Psoas muscle (tissue), 8 donors: ENCODE results near the gene APBB1IP. TPM values are rescaled to one million over a fixed set of nuclear protein-coding genes. Genes with fewer than 3 reads are reported as not detected.

Experiments used
- ATAC-seq, 4 donors: fragments of 200-7000 bp; cut with Tn5 transposase; one replicate each; pipeline ENCODE4 v1.9.1; 2020; ENCODE audit warnings: moderate library complexity in 3 of 4, mild to moderate bottlenecking in 2 of 4
- DNase-seq, 2 donors: peaks; one replicate each; pipeline ENCODE4 v3.0.0-alpha.2; 2020
- H3K27ac ChIP-seq: fragments of 200-600 bp; one replicate; pipeline ENCODE4 v1.8.0; 2022
- H3K27me3 ChIP-seq, 3 donors: fragments of 200-600 bp in 1 of 3; one replicate each; pipeline versions ENCODE4 v1.6.1 to v1.8.0; 2013 to 2022; ENCODE audit warnings: low read length in 2 of 3, mild to moderate bottlenecking in 2 of 3, moderate library complexity in 1 of 3; ENCODE audit not compliant: insufficient read depth in 3 of 3
- H3K36me3 ChIP-seq, 2 donors: fragments of 200-600 bp in 1 of 2; one replicate each; pipeline versions ENCODE4 v1.6.1 to v1.8.0; 2013 to 2022; ENCODE audit warnings: low read depth in 1 of 2, mild to moderate bottlenecking in 1 of 2, moderate library complexity in 1 of 2; ENCODE audit not compliant: insufficient read depth in 1 of 2
- H3K4me1 ChIP-seq: fragments of 200-600 bp; one replicate; pipeline ENCODE4 v1.8.0; 2022
- H3K4me3 ChIP-seq: fragments of 200-600 bp; one replicate; pipeline ENCODE4 v1.8.0; 2022; ENCODE audit warnings: mild to moderate bottlenecking
- H3K9me3 ChIP-seq: fragments of 200-600 bp; one replicate; pipeline ENCODE4 v1.8.0; 2022
- WGBS, 3 donors: extraction: QIAGEN DNeasy Blood & Tissue Kit; methylation state at CpG; one replicate each; pipeline versions ENCODE4 v1.1.6 to v1.1.7; 2013; 5-methylcytosine and 5-hydroxymethylcytosine counted together
- intact Hi-C, 2 donors: fragments of 100-400 bp; cut with DNase I; formaldehyde crosslinking; loops; one replicate each; pipeline versions ENCODE4 v1.11.0 to v1.14.2; 2022
- polyA plus RNA-seq, 3 donors: library from polyadenylated mRNA; stranded (reverse); fragments of 200-250 nt; gene quantifications; one replicate each; pipeline ENCODE4 v1.2.3, GENCODE V29; 2013
- total RNA-seq, 4 donors: library from RNA; stranded (reverse); fragmentation: NEBNext Ultra II Directional in 2 of 4; extraction: Animal tissue kit (Norgen Biotek cat#: 25700) in 2 of 4; gene quantifications; one replicate each; pipeline versions ENCODE4 v1.2.1 to v1.2.4, GENCODE V29; 2021 to 2023
- TF ChIP-seq, protein P1 (sequence below): fragments of 200-600 bp; IDR thresholded peaks from one replicate; pipeline ENCODE4 v1.8.0; 2022; ENCODE audit warnings: antibody characterized with exemption
- donor health status: healthy with polysubstance abuse.
- donor health status: DM: no; HTN: no; CAD: no; lungs with moderate emphysema.
- donor health status: Bipolar disorder and iron deficiency.
- donor health status: healthy.
- donor health status: DM: yes; HTN: yes; CAD: no.
- donor health status: DM: no; HTN: no; CAD: no.
- donor health status: DM: no; HTN: no; CAD: no.
- donor health status: DM: yes; HTN: yes; CAD: no.

APBB1IP gene
- total and polyA plus RNA-seq, 7 donors = 0.25 to 2.8 (median 0.86) TPM

DNA sequence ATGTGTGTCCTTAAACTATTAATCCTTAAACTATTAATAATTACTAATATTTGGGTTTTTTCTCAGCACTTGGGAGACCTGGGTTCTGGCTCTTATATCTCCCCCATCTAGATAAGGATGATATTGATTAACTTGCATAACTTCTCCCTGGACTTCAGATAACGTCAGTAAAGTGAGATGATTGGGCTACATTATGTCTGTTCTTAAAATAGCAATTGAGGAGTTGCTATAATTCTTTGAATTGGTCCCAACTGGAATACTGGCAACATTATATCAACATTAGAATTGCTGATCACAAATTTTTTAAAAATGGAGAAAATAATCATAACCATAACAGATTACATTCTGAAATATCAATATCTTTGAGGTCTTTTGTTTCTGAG lies 1.9 kb downstream of the APBB1IP start:
- TF ChIP-seq, protein P1, sequence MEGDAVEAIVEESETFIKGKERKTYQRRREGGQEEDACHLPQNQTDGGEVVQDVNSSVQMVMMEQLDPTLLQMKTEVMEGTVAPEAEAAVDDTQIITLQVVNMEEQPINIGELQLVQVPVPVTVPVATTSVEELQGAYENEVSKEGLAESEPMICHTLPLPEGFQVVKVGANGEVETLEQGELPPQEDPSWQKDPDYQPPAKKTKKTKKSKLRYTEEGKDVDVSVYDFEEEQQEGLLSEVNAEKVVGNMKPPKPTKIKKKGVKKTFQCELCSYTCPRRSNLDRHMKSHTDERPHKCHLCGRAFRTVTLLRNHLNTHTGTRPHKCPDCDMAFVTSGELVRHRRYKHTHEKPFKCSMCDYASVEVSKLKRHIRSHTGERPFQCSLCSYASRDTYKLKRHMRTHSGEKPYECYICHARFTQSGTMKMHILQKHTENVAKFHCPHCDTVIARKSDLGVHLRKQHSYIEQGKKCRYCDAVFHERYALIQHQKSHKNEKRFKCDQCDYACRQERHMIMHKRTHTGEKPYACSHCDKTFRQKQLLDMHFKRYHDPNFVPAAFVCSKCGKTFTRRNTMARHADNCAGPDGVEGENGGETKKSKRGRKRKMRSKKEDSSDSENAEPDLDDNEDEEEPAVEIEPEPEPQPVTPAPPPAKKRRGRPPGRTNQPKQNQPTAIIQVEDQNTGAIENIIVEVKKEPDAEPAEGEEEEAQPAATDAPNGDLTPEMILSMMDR = no peak
- no peaks in the 10 kb centered on the region for H3K9me3 ChIP-seq
- H3K4me3 ChIP-seq = peak overlapping the region; percentile 56
- no peak overlapping the region for H3K27ac ChIP-seq
- 41 to 55% (median 41%) methylated on average over 1 of the region's 1 CpG for WGBS, 3 donors
- ATAC-seq = no peak
- H3K4me1 ChIP-seq = no peaks in the 10 kb centered on the region
- peaks cover 3 to 19% (median 5%) of the 10 kb centered on the region in 3 donors for H3K27me3 ChIP-seq
- H3K36me3 ChIP-seq = no peaks in the 10 kb centered on the region
- intact Hi-C loops = no loop called here
- DNase-seq = no peak

DNA sequence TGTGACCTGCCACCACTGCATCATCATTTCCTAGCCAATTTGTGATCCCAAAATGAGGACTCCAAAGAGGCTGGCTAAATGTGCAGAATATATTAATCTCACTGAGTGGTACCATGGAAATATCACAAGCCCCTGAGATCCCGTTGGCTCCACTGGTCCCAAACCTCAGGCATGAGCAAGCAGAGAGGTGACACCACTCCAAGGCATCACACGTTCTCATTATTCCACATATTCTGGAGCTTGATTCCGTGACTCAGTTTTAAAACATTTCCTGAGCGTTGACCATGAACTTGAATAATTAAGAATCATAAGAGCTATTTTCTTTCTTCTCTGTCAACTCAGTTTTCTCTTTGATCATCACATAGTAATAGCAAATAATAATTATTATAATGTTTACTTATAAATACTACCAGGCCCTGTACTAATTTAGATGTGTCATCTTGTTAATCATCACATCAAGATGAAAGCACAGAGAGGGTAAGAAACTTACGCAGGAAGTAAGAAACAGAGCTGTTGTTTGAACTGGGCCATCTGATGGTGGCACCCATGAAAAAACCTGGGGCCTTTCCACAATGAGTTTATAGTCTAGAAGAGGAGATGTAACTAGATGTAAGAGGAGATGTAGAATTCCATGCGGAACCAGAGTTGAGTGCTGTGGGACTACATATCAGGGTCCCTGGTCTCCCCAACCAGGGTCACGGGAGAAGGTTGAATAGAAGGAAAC lies 3.5 kb downstream of the APBB1IP start:
- TF ChIP-seq, protein P1 = no peak
- Histone ChIP-seq H3K9me3 (no peaks in the 10 kb centered on the region), H3K27ac (no peak overlapping the region), H3K4me1 (no peaks in the 10 kb centered on the region), H3K4me3 (no peak overlapping the region), H3K27me3 (peaks cover 3 to 19% (median 5%) of the 10 kb centered on the region in 3 donors), H3K36me3 (no peaks in the 10 kb centered on the region)
- DNase-seq (no peak), ATAC-seq (no peak)
- WGBS, 3 donors = 79 to 84% (median 80%) methylated on average over 7 of the region's 7 CpGs
- intact Hi-C loops = no loop called here

DNA sequence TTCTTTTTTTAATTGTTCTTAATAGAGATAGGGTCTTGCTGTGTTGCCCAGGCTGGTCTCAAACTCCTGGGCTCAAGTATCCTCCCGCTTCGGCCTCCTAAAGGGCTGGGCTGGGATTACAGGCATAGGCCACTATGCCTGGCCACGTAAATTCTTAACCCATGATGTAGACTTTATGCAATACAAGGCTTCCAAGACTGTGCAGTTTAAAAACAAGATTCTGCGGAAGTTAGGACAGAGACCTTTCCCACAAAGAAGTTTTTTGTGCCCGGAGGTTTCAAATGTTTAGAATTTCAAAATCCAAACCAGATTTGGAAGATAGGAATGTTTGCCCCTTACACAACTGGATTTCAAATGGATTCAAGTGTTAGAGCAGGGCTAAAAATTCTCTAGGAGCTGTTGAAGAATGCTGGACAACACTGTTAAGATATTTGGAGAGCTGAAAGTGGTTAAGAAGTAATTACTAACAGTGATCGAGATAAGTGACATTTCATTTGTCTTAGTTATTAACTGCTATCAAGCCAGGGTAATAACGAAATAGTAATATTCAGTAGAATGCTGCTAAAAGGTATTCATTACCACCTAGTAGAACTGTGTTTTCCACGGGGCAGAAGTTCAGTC lies 7.4 kb downstream of the APBB1IP start:
- TF ChIP-seq, protein P1 = no peak
- Histone ChIP-seq H3K9me3 (no peaks in the 10 kb centered on the region), H3K4me3 (no peak overlapping the region), H3K36me3 (no peaks in the 10 kb centered on the region), H3K27ac (no peak overlapping the region), H3K4me1 (no peaks in the 10 kb centered on the region), H3K27me3 (no peaks in the 10 kb centered on the region)
- intact Hi-C loops = no loop called here
- ATAC-seq (no peak), DNase-seq (no peak)
- WGBS, 3 donors = 75 to 80% (median 79%) methylated on average over 8 of the region's 8 CpGs

DNA sequence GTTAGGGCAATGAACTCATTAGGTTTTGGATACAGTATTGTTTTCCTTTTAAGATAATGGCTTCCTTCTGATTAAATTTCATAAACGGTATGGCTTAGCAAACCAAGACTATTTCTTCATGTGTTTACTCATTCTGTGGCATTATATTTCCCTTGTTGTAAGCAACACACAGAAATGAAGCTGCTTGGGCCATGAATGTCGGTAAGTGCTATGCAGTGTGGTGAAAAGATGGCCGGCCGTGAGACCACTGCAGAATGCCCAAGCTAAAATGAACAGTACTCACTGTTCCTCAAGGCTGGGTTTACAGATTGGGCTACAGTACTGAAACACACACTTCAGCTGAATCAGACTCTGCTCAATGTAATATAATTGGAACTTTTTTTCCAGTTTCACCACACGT lies 8.1 kb downstream of the APBB1IP start:
- Histone ChIP-seq H3K4me1 (no peaks in the 10 kb centered on the region), H3K4me3 (no peak overlapping the region), H3K27me3 (no peaks in the 10 kb centered on the region), H3K27ac (no peak overlapping the region), H3K36me3 (no peaks in the 10 kb centered on the region), H3K9me3 (no peaks in the 10 kb centered on the region)
- ATAC-seq = no peak
- 78 to 80% (median 78%) methylated on average over 5 of the region's 5 CpGs for WGBS, 3 donors
- DNase-seq = no peak
- TF ChIP-seq, protein P1 = no peak
- intact Hi-C loops = no loop called here

DNA sequence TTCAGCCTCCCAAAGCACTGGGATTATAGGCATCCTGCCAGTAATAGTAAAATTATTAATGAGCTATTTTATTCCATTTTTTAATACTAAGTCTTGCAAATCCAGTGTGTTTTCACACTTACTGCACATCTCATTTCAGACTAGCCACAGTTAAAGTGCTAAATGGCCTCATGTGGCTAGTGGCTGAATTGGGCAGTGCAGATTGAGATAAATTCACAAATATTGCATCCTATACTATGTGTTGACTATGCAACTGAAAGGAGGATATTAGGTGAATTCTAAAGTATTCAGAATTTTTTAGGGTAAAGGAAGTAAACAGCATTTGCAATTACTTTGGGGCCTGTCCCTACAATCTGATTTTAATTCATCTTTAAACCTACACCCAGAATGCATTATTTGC lies 10.2 kb downstream of the APBB1IP start:
- Histone ChIP-seq H3K27ac (no peak overlapping the region), H3K36me3 (no peaks in the 10 kb centered on the region), H3K9me3 (no peaks in the 10 kb centered on the region), H3K27me3 (no peaks in the 10 kb centered on the region), H3K4me3 (no peak overlapping the region), H3K4me1 (no peaks in the 10 kb centered on the region)
- ATAC-seq = no peak
- TF ChIP-seq, protein P1 = no peak
- no peak for DNase-seq
- intact Hi-C loops = no loop called here
